ENCODE results near the gene CHCHD3.
A peak's percentile ranks its signal among the peaks of the same experiment; 100 is the strongest.

CHCHD3 gene

GRCh38 chr7:132752431-132752830 lies 329.5 kb downstream of the CHCHD3 start:
- H3K4me3 Mint-ChIP-seq = no peak overlapping the region

DNA sequence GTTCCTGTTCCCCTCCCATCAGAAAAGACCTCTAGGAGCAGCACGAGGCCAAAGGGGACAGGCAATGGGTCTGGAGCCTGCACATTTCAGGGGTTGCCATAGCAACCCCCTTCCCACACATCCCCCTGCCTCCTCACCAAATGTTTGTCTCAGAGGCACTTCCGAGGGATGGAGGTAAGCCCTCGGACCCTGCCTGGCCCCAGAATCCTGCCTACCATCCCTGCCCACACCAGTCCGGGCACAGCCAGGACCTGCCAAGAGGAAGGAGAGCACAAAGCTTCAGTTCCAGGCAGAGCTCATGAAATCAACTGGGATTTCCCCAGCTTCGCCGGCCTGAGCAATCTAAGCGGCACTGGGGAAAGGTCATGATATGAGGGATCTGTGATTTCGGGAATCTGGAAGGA lies 330.6 kb downstream of the CHCHD3 start:
- no peaks in the 10 kb centered on the region for H3K27me3 Mint-ChIP-seq
- no peaks in the 10 kb centered on the region for H3K9me3 Mint-ChIP-seq
- no peak overlapping the region for H3K4me3 Mint-ChIP-seq
- peaks cover 5% of the 10 kb centered on the region for H3K4me1 Mint-ChIP-seq
- no peak overlapping the region for H3K27ac Mint-ChIP-seq
- no peaks in the 10 kb centered on the region for H3K36me3 Mint-ChIP-seq

More at GRCh38 chr7:132752431-132752830, 329.5 kb downstream of the CHCHD3 start:
- Mint-ChIP-seq H3K27ac (no peak overlapping the region), H3K9me3 (no peaks in the 10 kb centered on the region), H3K36me3 (no peaks in the 10 kb centered on the region), H3K27me3 (no peaks in the 10 kb centered on the region), H3K4me1 (peaks cover 12% of the 10 kb centered on the region)

DNA sequence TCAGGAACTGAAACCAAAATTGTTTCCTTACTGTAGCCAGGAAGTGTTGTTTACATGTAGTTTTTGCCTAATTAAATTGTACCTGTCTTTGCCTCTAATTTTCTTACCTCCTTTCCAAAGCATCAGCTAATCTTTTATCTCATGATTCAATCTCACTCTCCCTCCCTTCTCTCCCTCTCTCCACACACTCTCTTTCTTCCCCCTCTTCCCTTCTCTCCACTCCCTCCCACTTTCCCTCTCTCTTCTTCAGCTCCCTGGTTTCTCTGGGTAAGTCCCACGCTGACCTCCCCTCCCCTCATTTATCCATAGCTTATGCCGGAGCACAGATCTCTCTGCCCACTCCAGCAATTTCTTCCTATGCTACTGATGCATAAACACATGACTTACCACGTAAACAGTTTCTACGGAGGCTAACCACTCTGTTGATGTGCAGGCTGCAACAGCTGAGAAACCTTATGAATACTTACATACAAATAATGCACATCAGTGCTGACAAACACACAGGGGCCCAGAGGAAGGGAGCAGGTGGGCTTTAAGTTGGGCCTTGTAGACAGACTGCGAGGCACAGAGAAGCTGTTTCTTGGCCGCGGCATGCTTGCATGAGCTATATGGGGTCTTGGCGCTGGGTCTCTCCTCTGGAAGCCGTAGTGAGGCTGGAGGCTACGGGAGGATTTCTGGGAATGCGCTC lies 331.2 kb downstream of the CHCHD3 start:
- no peak overlapping the region for H3K4me3 Mint-ChIP-seq
- H3K27ac Mint-ChIP-seq = no peak overlapping the region
- H3K27me3 Mint-ChIP-seq = no peaks in the 10 kb centered on the region

GRCh38 chr7:132750096-132750495 lies 331.8 kb downstream of the CHCHD3 start:
- H3K4me3 Mint-ChIP-seq = no peak overlapping the region
- no peaks in the 10 kb centered on the region for H3K4me1 Mint-ChIP-seq
- no peak overlapping the region for H3K27ac Mint-ChIP-seq
- H3K9me3 Mint-ChIP-seq = no peaks in the 10 kb centered on the region
- no peaks in the 10 kb centered on the region for H3K27me3 Mint-ChIP-seq
- H3K36me3 Mint-ChIP-seq = no peaks in the 10 kb centered on the region

More for the DNA sequence above, 331.2 kb downstream of the CHCHD3 start:
- peaks cover 4% of the 10 kb centered on the region for H3K4me1 Mint-ChIP-seq
- H3K9me3 Mint-ChIP-seq = no peaks in the 10 kb centered on the region
- H3K36me3 Mint-ChIP-seq = no peaks in the 10 kb centered on the region

GRCh38 chr7:132745510-132745909 lies 336.4 kb downstream of the CHCHD3 start:
- Mint-ChIP-seq H3K4me1 (no peaks in the 10 kb centered on the region), H3K27ac (no peak overlapping the region), H3K27me3 (peaks cover 3% of the 10 kb centered on the region), H3K9me3 (peaks cover 20% of the 10 kb centered on the region), H3K4me3 (no peak overlapping the region), H3K36me3 (peaks cover 5% of the 10 kb centered on the region)

DNA sequence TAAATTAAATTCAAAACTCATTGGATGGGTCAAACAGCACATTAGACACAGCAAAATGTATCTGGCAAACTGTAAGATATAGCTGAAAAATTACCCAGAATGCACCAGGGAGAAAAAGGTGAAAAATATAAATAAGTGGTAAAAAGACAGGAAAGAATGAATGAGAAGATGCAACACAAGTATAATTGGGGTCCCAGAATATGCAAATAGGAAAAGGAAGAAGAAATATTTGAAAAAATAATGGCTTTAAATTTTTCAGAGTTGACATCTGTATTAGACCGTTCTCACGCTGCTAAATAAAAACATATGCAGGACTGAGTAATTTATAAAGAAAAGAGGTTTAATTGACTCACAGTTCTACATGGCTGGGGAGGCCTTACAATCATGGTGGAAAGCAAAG lies 337.9 kb downstream of the CHCHD3 start:
- peaks cover 20% of the 10 kb centered on the region for H3K9me3 Mint-ChIP-seq
- H3K36me3 Mint-ChIP-seq = peaks cover 5% of the 10 kb centered on the region
- H3K27me3 Mint-ChIP-seq = peaks cover 3% of the 10 kb centered on the region
- H3K27ac Mint-ChIP-seq = no peak overlapping the region
- no peaks in the 10 kb centered on the region for H3K4me1 Mint-ChIP-seq
- H3K4me3 Mint-ChIP-seq = no peak overlapping the region

DNA sequence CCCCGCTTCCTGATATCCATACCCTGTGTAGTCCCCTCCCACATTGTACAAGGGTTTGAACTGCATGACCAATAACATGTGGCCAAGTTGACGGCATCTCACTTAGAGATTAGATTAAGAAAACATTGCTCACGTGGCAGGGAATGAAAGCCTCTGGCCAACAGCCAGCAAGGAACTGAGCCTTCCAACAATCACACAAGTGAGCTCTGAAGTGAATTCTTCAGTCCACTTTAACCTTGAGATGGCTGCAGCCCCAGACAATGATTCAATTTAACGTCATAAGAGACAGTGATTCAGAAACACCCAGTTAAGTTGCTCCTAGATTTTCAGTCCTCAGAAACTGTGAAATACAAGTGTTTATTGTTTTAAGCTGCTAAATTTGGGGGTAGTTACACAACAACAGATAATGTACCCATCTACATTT lies 339.7 kb downstream of the CHCHD3 start:
- H3K36me3 Mint-ChIP-seq = peaks cover 5% of the 10 kb centered on the region
- H3K4me1 Mint-ChIP-seq = no peaks in the 10 kb centered on the region
- peaks cover 20% of the 10 kb centered on the region for H3K9me3 Mint-ChIP-seq
- H3K27ac Mint-ChIP-seq = no peak overlapping the region
- H3K27me3 Mint-ChIP-seq = peaks cover 3% of the 10 kb centered on the region
- H3K4me3 Mint-ChIP-seq = no peak overlapping the region

DNA sequence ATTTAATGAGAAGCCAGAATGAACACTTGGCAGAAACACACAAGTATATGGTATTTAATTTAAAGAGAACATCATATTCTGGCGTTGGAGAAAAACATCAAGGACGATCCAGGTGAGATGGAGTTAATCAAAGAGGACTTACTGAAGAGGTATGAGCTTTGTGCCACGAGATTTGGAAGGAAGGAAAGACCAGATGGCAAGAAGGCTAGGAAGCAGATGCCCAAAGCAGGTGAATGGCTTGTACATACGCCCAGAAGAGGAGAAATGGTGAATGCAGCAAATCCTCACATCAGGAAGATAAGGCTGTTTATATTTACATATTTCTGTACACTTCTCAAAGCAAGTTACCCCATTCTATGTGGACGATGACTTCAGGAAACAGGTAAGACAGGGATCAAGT lies 341.7 kb downstream of the CHCHD3 start:
- Mint-ChIP-seq H3K4me1 (no peaks in the 10 kb centered on the region), H3K36me3 (peaks cover 5% of the 10 kb centered on the region), H3K4me3 (no peak overlapping the region), H3K27me3 (peaks cover 3% of the 10 kb centered on the region), H3K9me3 (peaks cover 20% of the 10 kb centered on the region), H3K27ac (peak overlapping the region; percentile 1)

DNA sequence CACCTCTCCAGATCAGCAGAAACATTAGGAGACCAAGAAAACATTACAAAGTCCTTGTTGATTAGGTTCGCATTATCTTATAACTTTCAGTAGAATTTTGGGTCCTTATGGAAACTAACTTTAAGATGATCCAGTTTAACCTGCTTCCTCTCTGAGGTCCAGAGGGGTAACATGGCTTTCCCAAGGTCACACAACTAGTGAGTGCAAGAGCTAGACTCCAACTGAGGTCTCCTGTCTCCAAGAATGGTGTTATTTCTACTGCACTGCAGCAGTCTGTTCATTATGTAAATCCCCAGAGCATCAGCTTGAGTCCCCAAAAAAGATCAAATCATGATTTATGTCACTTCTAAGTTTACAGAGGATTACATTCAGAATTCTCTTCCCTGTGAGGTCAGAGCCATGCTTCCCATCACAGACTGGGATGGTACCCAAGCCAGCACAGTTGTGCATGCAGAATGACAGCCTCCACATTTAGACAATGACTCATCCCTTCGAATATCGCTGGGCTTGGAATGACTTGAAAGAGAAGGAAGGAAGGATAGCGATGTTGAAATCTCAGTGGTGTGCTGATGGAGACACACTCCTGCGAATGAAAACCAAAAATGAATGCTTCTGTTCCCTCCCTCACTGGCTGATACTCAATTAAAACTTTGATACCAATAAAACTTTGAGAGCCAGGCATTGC lies 342.5 kb downstream of the CHCHD3 start:
- Mint-ChIP-seq H3K27me3 (peaks cover 3% of the 10 kb centered on the region), H3K4me3 (no peak overlapping the region), H3K4me1 (no peaks in the 10 kb centered on the region), H3K36me3 (peaks cover 4% of the 10 kb centered on the region), H3K27ac (no peak overlapping the region), H3K9me3 (peaks cover 19% of the 10 kb centered on the region)

- Mint-ChIP-seq H3K36me3 (peaks cover 3% of the 10 kb centered on the region), H3K4me1 (no peaks in the 10 kb centered on the region), H3K27me3 (peaks cover 3% of the 10 kb centered on the region), H3K27ac (no peak overlapping the region), H3K4me3 (no peak overlapping the region), H3K9me3 (peaks cover 13% of the 10 kb centered on the region)
These were observed 343.6 kb downstream of the CHCHD3 start for GRCh38 chr7:132738254-132738653.

DNA sequence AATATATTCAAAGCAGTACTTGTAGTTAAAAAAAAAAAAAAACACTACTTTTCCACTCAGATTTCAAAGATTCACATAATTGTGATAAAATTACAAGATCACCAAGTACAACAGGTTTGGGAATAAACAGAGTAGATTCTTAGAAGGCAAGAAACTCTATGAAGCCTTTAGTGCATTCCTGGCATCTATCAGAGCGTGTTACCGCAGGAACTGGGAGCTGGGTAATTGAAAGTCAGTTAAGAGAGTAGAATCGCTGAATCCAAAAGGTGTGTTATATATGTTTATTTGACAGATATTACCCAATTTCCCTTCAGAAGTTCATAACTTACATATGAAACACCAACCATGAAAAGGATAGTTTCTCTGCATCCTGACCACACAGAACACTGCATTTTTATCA lies 346.4 kb downstream of the CHCHD3 start:
- Mint-ChIP-seq H3K27ac (no peak overlapping the region), H3K36me3 (no peaks in the 10 kb centered on the region), H3K27me3 (no peaks in the 10 kb centered on the region), H3K4me1 (no peaks in the 10 kb centered on the region), H3K9me3 (no peaks in the 10 kb centered on the region), H3K4me3 (no peak overlapping the region)

Data from activated naive CD4-positive, alpha-beta T cell treated with anti-CD3 and anti-CD28 coated beads, Interleukin-2, amount 50 U/mL, for 24 hours (primary cell).